GM12878 (cell line): ENCODE data around the gene MAD1L1.

Source experiments
- CEBPB ChIP-seq, 2 experiments: fragments of 150-350 bp in 1 of 2; IDR thresholded peaks; 2 replicates each; pipeline ENCODE4 v1.6.1; 2012 to 2014; ENCODE audit warnings: low read depth in 2 of 2, low read length in 2 of 2, borderline replicate concordance in 1 of 2, inconsistent platforms in 1 of 2
- GABPA ChIP-seq: IDR thresholded peaks from 2 replicates; pipeline ENCODE4 v1.6.1; 2014; ENCODE audit warnings: antibody characterized with exemption, low read depth, mild to moderate bottlenecking, inconsistent platforms
- JUNB ChIP-seq: IDR thresholded peaks from 2 replicates; pipeline ENCODE4 v1.6.1; 2016; ENCODE audit warnings: antibody characterized with exemption, mild to moderate bottlenecking
- POLR2A ChIP-seq: IDR thresholded peaks from 2 replicates; pipeline ENCODE4 v1.6.1; 2011; ENCODE audit warnings: low read depth, mild to moderate bottlenecking, low read length
- SUZ12 ChIP-seq: fragments of 200-600 bp; sonication (generic); IDR thresholded peaks from one replicate; pipeline ENCODE4 v1.6.1; 2018; ENCODE audit warnings: antibody characterized with exemption, mild to moderate bottlenecking; ENCODE audit not compliant: unreplicated experiment
- TARDBP ChIP-seq: IDR thresholded peaks from 2 replicates; pipeline ENCODE4 v1.6.1; 2016; ENCODE audit warnings: borderline replicate concordance
- TF ChIP-seq, protein P1 (sequence below), 3 experiments: IDR thresholded peaks in 2 of 3; conservative IDR thresholded peaks in 1 of 3; 2 replicates each; pipeline ENCODE4 v1.5.1; 2011; ENCODE audit warnings: low read depth in 3 of 3, low read length in 3 of 3, mild to moderate bottlenecking in 3 of 3, control low read depth in 2 of 3, moderate library complexity in 2 of 3, inconsistent platforms in 1 of 3, mixed read lengths in 1 of 3; ENCODE audit not compliant: control insufficient read depth in 2 of 3, insufficient read depth in 1 of 3; ENCODE audit errors: extremely low read depth in 1 of 3

DNA sequence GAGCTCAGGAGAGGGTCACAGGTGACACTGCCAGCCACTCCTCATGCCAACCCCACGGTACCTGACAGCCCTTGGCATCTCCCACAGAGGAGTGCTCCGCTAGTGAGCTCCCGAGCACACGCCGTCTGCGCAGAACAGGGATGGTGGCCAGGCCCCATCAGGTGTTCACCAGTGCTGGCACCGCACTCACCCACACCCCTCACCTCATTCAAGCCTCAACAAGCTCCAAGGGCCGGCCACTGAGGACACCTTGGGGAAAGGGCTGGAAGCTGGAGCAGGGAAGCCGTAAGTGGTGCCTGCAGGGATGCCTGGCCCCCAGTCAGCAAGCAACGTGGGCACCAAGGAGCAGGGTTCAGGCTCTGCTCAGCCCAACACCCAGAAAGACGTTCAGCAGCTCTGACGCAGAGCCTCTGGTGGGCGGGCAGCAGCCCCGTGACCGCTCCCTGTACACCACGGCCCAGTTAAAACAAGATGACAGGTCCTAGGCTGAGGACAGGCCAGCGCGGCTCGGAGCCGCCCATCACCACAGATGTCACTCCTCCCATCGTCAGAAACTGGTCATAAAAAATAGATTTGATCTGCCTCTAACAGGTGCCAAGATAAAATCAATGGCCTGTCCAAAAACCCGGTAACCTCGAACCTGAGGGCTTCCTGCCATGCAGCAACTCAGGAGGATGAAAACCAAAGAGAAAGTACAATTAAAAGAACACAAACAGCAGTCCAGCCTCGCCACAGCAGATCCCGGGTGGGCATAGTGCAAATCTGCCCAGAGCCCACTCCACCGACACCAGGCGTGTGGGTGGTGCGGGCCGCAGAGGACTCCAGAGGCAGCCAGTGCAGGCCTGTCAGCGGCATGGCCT lies 275.9 kb downstream of the MAD1L1 start:
- TF ChIP-seq, protein P1, sequence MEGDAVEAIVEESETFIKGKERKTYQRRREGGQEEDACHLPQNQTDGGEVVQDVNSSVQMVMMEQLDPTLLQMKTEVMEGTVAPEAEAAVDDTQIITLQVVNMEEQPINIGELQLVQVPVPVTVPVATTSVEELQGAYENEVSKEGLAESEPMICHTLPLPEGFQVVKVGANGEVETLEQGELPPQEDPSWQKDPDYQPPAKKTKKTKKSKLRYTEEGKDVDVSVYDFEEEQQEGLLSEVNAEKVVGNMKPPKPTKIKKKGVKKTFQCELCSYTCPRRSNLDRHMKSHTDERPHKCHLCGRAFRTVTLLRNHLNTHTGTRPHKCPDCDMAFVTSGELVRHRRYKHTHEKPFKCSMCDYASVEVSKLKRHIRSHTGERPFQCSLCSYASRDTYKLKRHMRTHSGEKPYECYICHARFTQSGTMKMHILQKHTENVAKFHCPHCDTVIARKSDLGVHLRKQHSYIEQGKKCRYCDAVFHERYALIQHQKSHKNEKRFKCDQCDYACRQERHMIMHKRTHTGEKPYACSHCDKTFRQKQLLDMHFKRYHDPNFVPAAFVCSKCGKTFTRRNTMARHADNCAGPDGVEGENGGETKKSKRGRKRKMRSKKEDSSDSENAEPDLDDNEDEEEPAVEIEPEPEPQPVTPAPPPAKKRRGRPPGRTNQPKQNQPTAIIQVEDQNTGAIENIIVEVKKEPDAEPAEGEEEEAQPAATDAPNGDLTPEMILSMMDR (IDR thresholded peaks at IDR 0.05 in 2 of 3, conservative IDR thresholded peaks at IDR 0.05 in 1 of 3; ENCODE audit: control insufficient read depth in 2 of 3, extremely low read depth in 1 of 3, insufficient read depth in 1 of 3, low read depth in 3 of 3, low read length in 3 of 3) = no peak
- TF ChIP-seq GABPA (no peak), SUZ12 (no peak), CEBPB (IDR thresholded peaks at IDR 0.05; ENCODE audit: borderline replicate concordance in 1 of 2, low read depth in 2 of 2, low read length in 2 of 2) (no peak), TARDBP (no peak), JUNB (no peak), POLR2A (no peak)
